C4-2B (cell line): ENCODE results near the gene LSM14A.

Source experiments
- H3K27ac ChIP-seq: fragments of 450-650 bp; 2 replicates; pipeline ENCODE4 v1.5.1; 2017
- ZFX ChIP-seq: fragments of 450-650 bp; IDR thresholded peaks from 2 replicates; pipeline ENCODE4 v1.6.1; 2017
- TF ChIP-seq, protein P1 (sequence below): fragments of 450-650 bp; conservative IDR thresholded peaks from 2 replicates; pipeline ENCODE4 v1.5.1; 2017; ENCODE audit warnings: mild to moderate bottlenecking

Gene LSM14A

GRCh38 chr19:34217952-34218817, 45.9 kb downstream of the LSM14A start:
- H3K27ac ChIP-seq = peak overlapping the region; percentile 72
- TF ChIP-seq, protein P1, sequence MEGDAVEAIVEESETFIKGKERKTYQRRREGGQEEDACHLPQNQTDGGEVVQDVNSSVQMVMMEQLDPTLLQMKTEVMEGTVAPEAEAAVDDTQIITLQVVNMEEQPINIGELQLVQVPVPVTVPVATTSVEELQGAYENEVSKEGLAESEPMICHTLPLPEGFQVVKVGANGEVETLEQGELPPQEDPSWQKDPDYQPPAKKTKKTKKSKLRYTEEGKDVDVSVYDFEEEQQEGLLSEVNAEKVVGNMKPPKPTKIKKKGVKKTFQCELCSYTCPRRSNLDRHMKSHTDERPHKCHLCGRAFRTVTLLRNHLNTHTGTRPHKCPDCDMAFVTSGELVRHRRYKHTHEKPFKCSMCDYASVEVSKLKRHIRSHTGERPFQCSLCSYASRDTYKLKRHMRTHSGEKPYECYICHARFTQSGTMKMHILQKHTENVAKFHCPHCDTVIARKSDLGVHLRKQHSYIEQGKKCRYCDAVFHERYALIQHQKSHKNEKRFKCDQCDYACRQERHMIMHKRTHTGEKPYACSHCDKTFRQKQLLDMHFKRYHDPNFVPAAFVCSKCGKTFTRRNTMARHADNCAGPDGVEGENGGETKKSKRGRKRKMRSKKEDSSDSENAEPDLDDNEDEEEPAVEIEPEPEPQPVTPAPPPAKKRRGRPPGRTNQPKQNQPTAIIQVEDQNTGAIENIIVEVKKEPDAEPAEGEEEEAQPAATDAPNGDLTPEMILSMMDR = no peak
- TF ChIP-seq ZFX = no peak

- TF ChIP-seq, protein P1 = no peak
- no peak for TF ChIP-seq ZFX
- H3K27ac ChIP-seq = no peak overlapping the region
These were observed 46.5 kb downstream of the LSM14A start for GRCh38 chr19:34218818-34219164.

- H3K27ac ChIP-seq = no peak overlapping the region
- no peak for TF ChIP-seq ZFX
- TF ChIP-seq, protein P1 = peak; percentile 94
These were observed 48.3 kb downstream of the LSM14A start for GRCh38 chr19:34220472-34221063.

DNA sequence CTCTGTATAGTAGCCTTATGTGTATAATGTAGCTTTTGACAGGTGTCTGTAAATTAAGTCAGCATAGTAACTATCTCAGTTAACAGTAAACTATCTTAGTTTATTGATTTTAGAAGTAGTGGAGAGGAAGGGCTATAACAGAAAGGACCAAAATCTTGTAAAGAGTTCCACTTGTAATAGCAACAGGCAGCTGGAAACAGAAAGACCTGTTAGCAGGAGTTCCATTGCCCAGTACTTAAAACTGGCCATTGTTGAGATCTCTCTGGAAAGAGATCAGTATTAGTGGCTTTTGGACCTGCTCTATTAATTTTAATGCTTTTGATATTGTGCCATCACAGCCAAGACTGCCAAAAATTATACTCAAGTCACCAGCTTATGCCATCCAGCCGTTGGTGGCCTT, 50.1 kb downstream of the LSM14A start:
- H3K27ac ChIP-seq = no peak overlapping the region
- TF ChIP-seq, protein P1 = no peak
- TF ChIP-seq ZFX = no peak

DNA sequence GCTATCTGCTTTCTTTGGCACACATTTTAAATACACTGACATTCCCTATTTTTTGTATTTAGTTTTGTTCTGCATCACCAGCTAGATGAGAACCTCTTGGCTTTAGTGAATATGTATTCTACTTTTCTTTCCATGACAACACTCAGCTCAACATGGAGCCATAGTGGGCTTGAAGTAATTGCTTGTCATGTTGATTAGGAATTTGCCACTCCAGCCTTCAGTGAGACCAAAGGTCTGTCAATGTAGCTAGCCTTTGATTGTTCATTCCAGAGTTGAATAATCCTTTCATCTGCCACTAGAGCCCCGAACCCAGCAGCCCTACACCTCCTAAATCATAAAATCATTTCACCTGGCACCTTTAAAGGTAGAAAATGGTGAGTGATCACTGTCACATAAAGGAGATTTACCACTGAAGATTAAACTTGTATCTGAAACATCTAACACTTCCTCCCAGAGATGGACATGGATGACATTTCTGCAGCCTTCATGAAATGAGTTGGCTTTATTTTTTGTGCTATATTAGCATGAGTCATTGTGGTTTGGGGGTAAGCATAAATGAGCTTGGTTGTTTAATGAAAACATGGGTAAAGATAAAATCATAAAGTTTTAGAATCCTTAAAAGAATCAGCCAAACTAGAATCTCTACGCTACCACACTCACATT, 52.8 kb downstream of the LSM14A start:
- no peak for TF ChIP-seq ZFX
- TF ChIP-seq, protein P1 = no peak
- no peak overlapping the region for H3K27ac ChIP-seq

DNA sequence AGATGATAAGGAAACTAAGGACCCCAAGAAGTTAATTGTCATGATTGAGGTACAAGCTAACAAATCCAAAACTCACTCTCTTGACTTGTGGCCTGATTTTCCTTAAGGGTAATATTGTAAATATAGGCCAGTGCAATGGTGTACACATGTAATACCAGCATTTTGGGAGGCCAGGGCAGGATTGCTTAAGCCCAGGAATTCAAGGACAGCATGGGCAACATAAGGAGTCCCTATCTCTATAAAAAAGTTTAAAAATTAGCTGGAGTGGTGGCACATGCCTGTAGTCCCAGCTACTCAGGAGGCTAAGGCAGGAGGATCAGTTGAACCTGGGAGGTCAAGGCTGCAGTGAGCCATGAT, 53.3 kb downstream of the LSM14A start:
- TF ChIP-seq, protein P1 = no peak
- TF ChIP-seq ZFX = no peak
- H3K27ac ChIP-seq = no peak overlapping the region

GRCh38 chr19:34226036-34226435, 53.7 kb downstream of the LSM14A start:
- TF ChIP-seq ZFX = no peak
- TF ChIP-seq, protein P1 = no peak
- H3K27ac ChIP-seq = no peak overlapping the region
